GM13977 (cell line): ENCODE results near the gene POLRMT.

Experiments used
- DNase-seq: peaks from one replicate; pipeline ENCODE4 v3.0.0; 2012; ENCODE audit warnings: low spot score
- in situ Hi-C: fragments of 300-500 bp; cut with MboI; formaldehyde crosslinking; loops from one replicate; pipeline ENCODE4 v1.12.0; 2022; ENCODE audit warnings: low sequenced_read_pairs, low pct_unique_long_range_greater_than_20kb, mixed read lengths, inconsistent platforms; ENCODE audit not compliant: unreplicated experiment
- TF ChIP-seq, protein P1 (sequence below): IDR thresholded peaks from 2 replicates; pipeline ENCODE4 v1.5.1; 2012; ENCODE audit warnings: mild to moderate bottlenecking, control low read depth; ENCODE audit not compliant: insufficient read depth; ENCODE audit errors: extremely low read depth, missing control alignments

POLRMT gene

GRCh38 chr19:573519-573825 is 59.9 kb downstream of the POLRMT start:
- TF ChIP-seq, protein P1, sequence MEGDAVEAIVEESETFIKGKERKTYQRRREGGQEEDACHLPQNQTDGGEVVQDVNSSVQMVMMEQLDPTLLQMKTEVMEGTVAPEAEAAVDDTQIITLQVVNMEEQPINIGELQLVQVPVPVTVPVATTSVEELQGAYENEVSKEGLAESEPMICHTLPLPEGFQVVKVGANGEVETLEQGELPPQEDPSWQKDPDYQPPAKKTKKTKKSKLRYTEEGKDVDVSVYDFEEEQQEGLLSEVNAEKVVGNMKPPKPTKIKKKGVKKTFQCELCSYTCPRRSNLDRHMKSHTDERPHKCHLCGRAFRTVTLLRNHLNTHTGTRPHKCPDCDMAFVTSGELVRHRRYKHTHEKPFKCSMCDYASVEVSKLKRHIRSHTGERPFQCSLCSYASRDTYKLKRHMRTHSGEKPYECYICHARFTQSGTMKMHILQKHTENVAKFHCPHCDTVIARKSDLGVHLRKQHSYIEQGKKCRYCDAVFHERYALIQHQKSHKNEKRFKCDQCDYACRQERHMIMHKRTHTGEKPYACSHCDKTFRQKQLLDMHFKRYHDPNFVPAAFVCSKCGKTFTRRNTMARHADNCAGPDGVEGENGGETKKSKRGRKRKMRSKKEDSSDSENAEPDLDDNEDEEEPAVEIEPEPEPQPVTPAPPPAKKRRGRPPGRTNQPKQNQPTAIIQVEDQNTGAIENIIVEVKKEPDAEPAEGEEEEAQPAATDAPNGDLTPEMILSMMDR, result no peak
- in situ Hi-C loops, result no loop called here
- DNase-seq, result no peak

DNA sequence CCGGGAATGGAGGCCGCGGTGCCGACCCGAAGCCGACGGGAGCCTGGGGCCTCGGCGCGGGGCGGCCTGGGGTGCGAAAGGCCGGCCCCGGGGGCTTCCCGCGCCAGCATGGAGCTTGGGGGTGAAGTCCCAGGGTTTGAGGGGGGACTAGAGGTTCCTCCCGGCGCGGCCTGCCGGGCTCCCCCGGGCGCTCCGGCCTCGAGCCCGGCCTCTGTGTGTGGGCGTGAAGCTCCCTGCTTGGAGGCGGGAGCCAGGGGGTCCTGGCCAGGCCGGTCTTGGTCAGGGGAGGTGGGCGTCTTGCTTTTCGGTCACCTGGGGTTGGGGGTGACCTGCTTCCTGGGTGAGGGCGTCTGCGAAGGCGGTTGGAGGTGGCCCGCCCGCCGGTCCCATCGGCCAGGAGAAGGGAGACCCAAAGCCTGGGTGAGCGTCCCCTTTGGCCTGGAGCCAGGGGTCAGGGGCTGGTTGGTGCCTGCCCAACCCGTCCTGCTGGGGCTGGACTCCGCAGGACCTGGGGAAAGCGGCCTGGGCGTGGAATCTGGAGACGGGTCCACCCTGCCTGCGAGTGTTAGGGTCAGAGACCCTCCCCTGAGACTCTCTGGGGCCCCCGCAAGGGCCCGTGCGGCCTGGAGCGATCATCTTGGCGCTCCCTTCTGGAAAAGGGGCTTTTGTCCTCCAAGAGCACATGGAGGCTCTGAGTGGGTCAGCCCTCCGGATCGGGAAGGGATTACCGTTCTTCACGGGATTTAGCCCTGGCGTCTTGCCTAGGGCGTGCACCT is 60.4 kb downstream of the POLRMT start:
- TF ChIP-seq, protein P1, result no peak
- in situ Hi-C loops, result no loop called here
- peak; percentile 74 for DNase-seq

DNA sequence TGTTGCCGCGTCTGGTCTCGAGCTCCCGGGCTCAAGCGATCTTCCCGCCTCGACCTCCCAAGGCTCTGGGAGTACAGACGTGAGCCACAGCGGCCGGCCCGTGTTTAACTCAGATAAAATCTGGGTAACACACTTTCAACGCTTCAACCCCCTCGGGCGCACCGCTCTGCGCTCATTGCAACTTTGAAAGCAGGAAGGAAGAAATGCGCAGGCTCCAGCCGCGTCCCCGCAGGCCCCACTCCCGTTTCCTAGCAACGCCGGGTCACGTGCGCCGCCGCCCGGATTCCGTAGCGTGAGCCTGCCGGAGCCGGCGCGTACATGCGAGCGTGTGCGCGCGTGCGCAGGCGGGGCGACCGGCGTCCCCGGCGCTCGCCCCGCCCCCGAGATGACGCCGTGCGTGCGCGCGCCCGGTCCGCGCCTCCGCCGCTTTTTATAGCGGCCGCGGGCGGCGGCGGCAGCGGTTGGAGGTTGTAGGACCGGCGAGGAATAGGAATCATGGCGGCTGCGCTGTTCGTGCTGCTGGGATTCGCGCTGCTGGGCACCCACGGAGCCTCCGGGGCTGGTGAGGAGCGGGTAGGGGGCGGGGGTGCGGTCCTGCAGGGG is 61.1 kb downstream of the POLRMT start, which contains the start of gene BSG:
TSS of gene BSG (plus strand) at position 457 of the 603 bp plus-strand sequence. CDS start at position 496, 39 bp downstream.
- TF ChIP-seq, protein P1, result no peak
- peak; percentile 100 for DNase-seq
- in situ Hi-C loops, result no loop called here

GRCh38 chr19:571566-571974 is 61.8 kb downstream of the POLRMT start:
- TF ChIP-seq, protein P1, result no peak
- DNase-seq, result no peak
- in situ Hi-C loops, result no loop called here

DNA sequence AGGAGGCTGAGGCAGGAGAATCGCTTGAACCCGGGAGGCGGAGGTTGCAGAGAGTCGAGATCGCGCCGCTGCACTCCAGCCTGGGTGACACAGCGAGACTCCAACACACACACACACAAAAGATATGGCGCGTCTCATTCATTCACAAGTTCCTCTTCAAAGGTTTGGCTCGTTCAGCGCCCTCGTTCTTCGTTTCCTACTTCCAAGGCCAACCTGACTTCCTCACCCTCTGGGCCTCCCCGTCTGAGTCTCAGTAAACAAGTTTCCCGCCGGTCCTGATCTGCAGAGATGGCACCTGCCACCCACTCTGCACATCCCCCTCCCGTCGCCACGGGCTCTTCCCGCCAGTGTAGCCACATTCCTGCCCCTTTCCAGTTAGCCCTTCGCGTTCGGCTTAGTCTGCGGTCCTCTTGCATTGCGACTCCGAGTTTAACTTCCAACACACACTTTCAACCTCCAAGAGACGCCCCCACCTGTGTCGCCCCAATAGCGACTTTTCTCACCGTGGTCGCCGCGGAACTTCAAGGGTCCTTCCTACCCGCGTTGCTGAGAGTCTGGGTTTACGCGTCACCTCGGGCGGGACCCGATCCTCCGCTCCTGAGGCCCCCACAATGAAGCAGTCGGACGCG is 62.3 kb downstream of the POLRMT start:
- TF ChIP-seq, protein P1, result no peak
- peak; percentile 71 for DNase-seq
- in situ Hi-C loops, result no loop called here

- in situ Hi-C loops, result no loop called here
- TF ChIP-seq, protein P1, result no peak
- DNase-seq, result no peak
Measured at GRCh38 chr19:570251-570686, 63.1 kb downstream of the POLRMT start.
